CD4-positive, alpha-beta T cell treated with Interleukin-1 beta for 1 hour (primary cell): ENCODE measurements around the gene LPCAT2.

Source experiments
- DNase-seq, 2 donors: peaks; one replicate each; pipeline ENCODE4 v3.0.0-alpha.2; 2020 to 2022

LPCAT2 gene

GRCh38 chr16:55503726-55504550 lies 4.9 kb upstream of the LPCAT2 start:
- DNase-seq = no peak

GRCh38 chr16:55505333-55506015 lies 3.4 kb upstream of the LPCAT2 start:
- no peak for DNase-seq

GRCh38 chr16:55506083-55506482 lies 2.8 kb upstream of the LPCAT2 start:
- no peak for DNase-seq

GRCh38 chr16:55506708-55507107 lies 2.2 kb upstream of the LPCAT2 start:
- DNase-seq = no peak

GRCh38 chr16:55508271-55508921 lies 476 bp upstream of the LPCAT2 start:
- no peak for DNase-seq

GRCh38 chr16:55510185-55510805 lies 1.4 kb downstream of the LPCAT2 start:
- DNase-seq = no peak

GRCh38 chr16:55512941-55513340 lies 4.1 kb downstream of the LPCAT2 start:
- DNase-seq = no peak

- no peak for DNase-seq
Observed at GRCh38 chr16:55513616-55514015, 4.7 kb downstream of the LPCAT2 start.

- no peak for DNase-seq
Observed at GRCh38 chr16:55515111-55515510, 6.2 kb downstream of the LPCAT2 start.

- no peak for DNase-seq
Observed at GRCh38 chr16:55521792-55522191, 12.9 kb downstream of the LPCAT2 start.

- DNase-seq = no peak
Observed at GRCh38 chr16:55526441-55526840, 17.6 kb downstream of the LPCAT2 start.

- no peak for DNase-seq
Observed at GRCh38 chr16:55527885-55528284, 19.0 kb downstream of the LPCAT2 start.

GRCh38 chr16:55529018-55529417 lies 20.1 kb downstream of the LPCAT2 start:
- DNase-seq = no peak

- no peak for DNase-seq
Observed at GRCh38 chr16:55530316-55530856, 21.5 kb downstream of the LPCAT2 start.

GRCh38 chr16:55532227-55532626 lies 23.4 kb downstream of the LPCAT2 start:
- no peak for DNase-seq

- no peak for DNase-seq
Observed at GRCh38 chr16:55534756-55535155, 25.9 kb downstream of the LPCAT2 start.

- DNase-seq = no peak
Observed at GRCh38 chr16:55539049-55539448, 30.2 kb downstream of the LPCAT2 start.

- no peak for DNase-seq
Observed at GRCh38 chr16:55539488-55539887, 30.6 kb downstream of the LPCAT2 start.

GRCh38 chr16:55540221-55540620 lies 31.3 kb downstream of the LPCAT2 start:
- DNase-seq = no peak

- no peak for DNase-seq
Observed at GRCh38 chr16:55542459-55543082, 33.7 kb downstream of the LPCAT2 start.

- DNase-seq = no peak
Observed at GRCh38 chr16:55543472-55543871, 34.6 kb downstream of the LPCAT2 start.

- DNase-seq = no peak
Observed at GRCh38 chr16:55552621-55553020, 43.7 kb downstream of the LPCAT2 start.

GRCh38 chr16:55555436-55555835 lies 46.6 kb downstream of the LPCAT2 start:
- DNase-seq = no peak
